ENCODE data around the gene ZNF792.
A peak's percentile ranks its signal among the peaks of the same experiment; 100 is the strongest.
"Not testable (repeated sequence)": the region's sequence is repeated elsewhere in the genome, so short reads cannot be mapped to it uniquely, and the experiment has no call there.

The ZNF792 gene

DNA sequence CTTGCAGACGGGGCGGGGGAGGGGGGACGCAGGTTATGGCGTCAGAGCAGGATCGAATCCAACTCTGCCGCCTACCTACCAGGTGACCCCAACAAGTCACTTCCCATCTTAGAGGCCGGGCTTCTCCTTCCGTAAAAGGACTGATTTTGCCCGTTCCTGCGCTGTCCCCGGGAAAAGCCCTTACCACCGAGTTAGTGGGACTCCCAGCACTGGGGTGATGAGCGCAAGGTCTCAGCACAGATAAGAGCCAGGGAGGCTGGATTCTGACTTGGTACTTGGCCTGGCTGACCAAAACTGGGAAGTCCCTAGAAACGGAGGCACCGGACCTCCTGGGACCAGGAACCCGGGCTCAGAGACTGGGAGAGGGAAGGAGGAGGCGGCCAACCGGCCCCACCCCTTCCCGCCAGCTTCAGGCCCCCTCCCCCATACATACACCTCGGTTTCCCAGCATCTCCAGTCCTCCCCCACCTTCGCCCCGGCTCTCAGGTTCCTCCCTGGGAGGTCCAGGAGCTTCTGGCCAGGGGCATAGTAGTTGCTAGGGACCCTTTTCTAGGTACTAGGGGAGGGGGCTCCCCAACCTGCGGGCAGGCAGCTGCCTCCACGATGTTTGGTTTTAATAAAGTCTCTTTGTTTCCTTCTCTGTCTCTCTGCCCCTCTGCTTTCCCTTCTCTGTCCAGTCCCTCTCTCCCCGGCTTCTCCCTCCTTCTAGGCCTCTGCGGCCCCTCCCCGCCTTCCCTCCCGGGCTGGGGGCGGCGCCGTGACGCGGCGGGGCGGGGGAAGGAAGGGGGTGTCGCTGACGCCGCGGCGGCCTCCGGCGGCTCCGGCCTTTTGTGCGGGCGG lies 35.7 kb upstream of the ZNF792 start, which contains the start of gene GRAMD1A:
Gene GRAMD1A, plus strand, starts transcription at position 826 of the 840 bp plus-strand sequence. CDS start 156 bp downstream, outside the sequence.
- H2BK5ac ChIP-seq (ENCODE audit: low read depth, low read length, poor library complexity) = peak within 1 kb of the TSS; percentile 70
- peak within 1 kb of the TSS; percentile 86 for H4K12ac ChIP-seq (ENCODE audit: low read depth, low read length)
- peak within 1 kb of the TSS; percentile 92 for H3K18ac ChIP-seq (ENCODE audit: low read length)
- no CpG with 5 or more reads among the region's 45 CpGs for WGBS (ENCODE audit: extremely low coverage, insufficient coverage, insufficient read length)
- H3K4ac ChIP-seq (ENCODE audit: low read depth, low read length) = peak within 1 kb of the TSS; percentile 92
- no peak within 1 kb of the TSS for H3K23ac ChIP-seq (ENCODE audit: low read length)
- H3K9ac ChIP-seq (ENCODE audit: low read length) = peak within 1 kb of the TSS; percentile 59
- no peaks in the 10 kb centered on the region for H3K27me3 ChIP-seq (ENCODE audit: insufficient read depth, low read length)
- H2AK5ac ChIP-seq (ENCODE audit: low read length) = peak within 1 kb of the TSS; percentile 95
- peak within 1 kb of the TSS; percentile 82 for H3K27ac ChIP-seq (ENCODE audit: low read depth, low read length)
- peak within 1 kb of the TSS; percentile 88 for H3K4me3 ChIP-seq (ENCODE audit: low read depth, low read length)
- peak within 1 kb of the TSS; percentile 75 for H3K4me2 ChIP-seq (ENCODE audit: low read length)
- H3K14ac ChIP-seq (ENCODE audit: low read length) = peak within 1 kb of the TSS; percentile 92
- H4K8ac ChIP-seq (ENCODE audit: low read depth, low read length) = peak within 1 kb of the TSS; percentile 93
- peak within 1 kb of the TSS; percentile 94 for H4K91ac ChIP-seq (ENCODE audit: low read depth, low read length)
- peak within 1 kb of the TSS; percentile 93 for H2AFZ ChIP-seq (ENCODE audit: insufficient read depth, low read length, poor library complexity)
- H3K4me1 ChIP-seq (ENCODE audit: control insufficient read depth in 1 of 2, insufficient read depth in 2 of 2, low read length in 2 of 2) = peaks cover 9 to 21% of the 10 kb centered on the region in 2 experiments
- H3K79me1 ChIP-seq (ENCODE audit: low read length) = peaks cover 10% of the 10 kb centered on the region
- H2BK12ac ChIP-seq (ENCODE audit: low read length) = peak within 1 kb of the TSS; percentile 28
- DNase-seq = peak; percentile 75 to 84
- H2BK120ac ChIP-seq (ENCODE audit: insufficient read depth, low read length, poor library complexity) = peak within 1 kb of the TSS; percentile 72
- peaks cover 1 to 11% of the 10 kb centered on the region in 2 experiments for H3K36me3 ChIP-seq (ENCODE audit: control insufficient read depth in 1 of 2, insufficient read depth in 2 of 2, low read length in 2 of 2)
- H3K9me3 ChIP-seq (ENCODE audit: insufficient read depth, low read depth, low read length) = peaks cover 2% of the 10 kb centered on the region
- peaks cover 9% of the 10 kb centered on the region for H3K79me2 ChIP-seq (ENCODE audit: control insufficient read depth, insufficient read depth, low read length, poor library complexity)

DNA sequence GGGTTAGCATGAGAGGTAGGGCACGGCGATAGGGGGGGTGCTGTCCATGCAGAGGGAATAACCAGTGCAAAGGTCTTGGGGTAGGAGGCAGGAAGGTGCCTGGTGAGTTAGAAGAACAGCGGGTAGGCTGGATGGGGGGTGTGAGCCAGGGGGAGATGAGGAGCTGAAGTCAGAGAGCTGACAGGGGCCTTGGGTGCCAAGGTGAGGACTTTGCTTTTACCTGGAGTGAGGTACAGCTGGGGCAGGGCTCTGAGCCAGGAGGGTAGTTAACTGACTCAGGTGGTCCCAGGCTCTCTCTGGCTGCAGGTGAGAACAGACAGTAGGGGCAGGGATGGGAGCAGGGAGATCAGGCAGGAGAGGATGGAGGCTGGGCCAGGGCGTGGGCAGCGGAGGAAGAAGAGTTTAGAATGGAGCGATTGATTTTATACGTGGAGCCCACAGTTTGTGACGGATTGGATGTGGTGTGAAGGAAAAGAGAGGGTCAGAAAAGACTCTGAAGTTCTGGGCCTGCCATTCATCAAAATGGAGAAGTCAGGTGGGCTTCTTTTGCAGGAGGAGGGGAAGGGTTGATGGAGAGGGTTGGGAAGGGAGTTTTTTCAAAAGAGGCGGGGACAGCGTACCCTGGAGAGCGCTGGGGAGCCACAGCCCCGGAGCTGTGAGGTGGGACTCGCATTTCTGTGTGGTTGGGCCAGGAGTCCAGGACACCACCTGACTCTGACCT lies 34.9 kb upstream of the ZNF792 start:
- H3K9me3 ChIP-seq (ENCODE audit: insufficient read depth, low read depth, low read length) = peaks cover 3% of the 10 kb centered on the region
- H2AFZ ChIP-seq (ENCODE audit: insufficient read depth, low read length, poor library complexity) = peak overlapping the region; percentile 93
- peak overlapping the region; percentile 68 for H2BK12ac ChIP-seq (ENCODE audit: low read length)
- H2BK5ac ChIP-seq (ENCODE audit: low read depth, low read length, poor library complexity) = no peak overlapping the region
- H3K36me3 ChIP-seq (ENCODE audit: control insufficient read depth in 1 of 2, insufficient read depth in 2 of 2, low read length in 2 of 2) = peaks cover 0 to 4% of the 10 kb centered on the region in 2 experiments
- H3K14ac ChIP-seq (ENCODE audit: low read length) = peak overlapping the region; percentile 14
- peak overlapping the region; percentile 39 for H3K4me3 ChIP-seq (ENCODE audit: low read depth, low read length)
- no peak for DNase-seq
- H4K8ac ChIP-seq (ENCODE audit: low read depth, low read length) = peak overlapping the region; percentile 90
- no CpG with 5 or more reads among the region's 13 CpGs for WGBS (ENCODE audit: extremely low coverage, insufficient coverage, insufficient read length)
- no peak overlapping the region for H4K12ac ChIP-seq (ENCODE audit: low read depth, low read length)
- H3K79me1 ChIP-seq (ENCODE audit: low read length) = peaks cover 10% of the 10 kb centered on the region
- H2AK5ac ChIP-seq (ENCODE audit: low read length) = peak overlapping the region; percentile 22
- peaks cover 9% of the 10 kb centered on the region for H3K79me2 ChIP-seq (ENCODE audit: control insufficient read depth, insufficient read depth, low read length, poor library complexity)
- H3K18ac ChIP-seq (ENCODE audit: low read length) = no peak overlapping the region
- H3K27me3 ChIP-seq (ENCODE audit: insufficient read depth, low read length) = no peaks in the 10 kb centered on the region
- peak overlapping the region; percentile 75 for H3K4me2 ChIP-seq (ENCODE audit: low read length)
- peak overlapping the region; percentile 91 for H4K91ac ChIP-seq (ENCODE audit: low read depth, low read length)
- peak overlapping the region; percentile 28 for H3K9ac ChIP-seq (ENCODE audit: low read length)
- no peak overlapping the region for H2BK120ac ChIP-seq (ENCODE audit: insufficient read depth, low read length, poor library complexity)
- no peak overlapping the region for H3K27ac ChIP-seq (ENCODE audit: low read depth, low read length)
- H3K4me1 ChIP-seq (ENCODE audit: control insufficient read depth in 1 of 2, insufficient read depth in 2 of 2, low read length in 2 of 2) = peaks cover 9 to 21% of the 10 kb centered on the region in 2 experiments
- H3K4ac ChIP-seq (ENCODE audit: low read depth, low read length) = no peak overlapping the region
- H3K23ac ChIP-seq (ENCODE audit: low read length) = no peak overlapping the region

DNA sequence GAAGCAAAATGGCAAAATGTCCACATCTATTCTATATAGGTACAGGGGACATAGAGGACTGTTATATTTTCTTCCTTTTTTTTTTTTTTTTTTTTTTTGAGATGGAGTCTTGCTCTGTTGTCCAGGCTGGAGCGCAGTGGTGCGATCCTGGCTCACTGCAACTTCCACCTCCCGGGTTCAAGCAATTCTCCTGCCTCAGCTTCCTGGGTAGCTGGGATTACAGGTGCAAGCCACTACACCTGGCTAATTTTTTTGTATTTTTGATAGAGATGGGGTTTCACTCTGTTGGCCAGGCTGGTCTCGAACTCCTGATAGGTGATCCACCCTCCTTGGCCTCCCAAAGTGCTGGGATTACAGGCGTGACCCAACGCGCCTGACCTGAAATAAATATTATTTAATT lies 34.2 kb upstream of the ZNF792 start:
- H3K79me2 ChIP-seq (ENCODE audit: control insufficient read depth, insufficient read depth, low read length, poor library complexity); H4K8ac ChIP-seq (ENCODE audit: low read depth, low read length); H4K12ac ChIP-seq (ENCODE audit: low read depth, low read length); H3K4ac ChIP-seq (ENCODE audit: low read depth, low read length); H2AK5ac ChIP-seq (ENCODE audit: low read length); DNase-seq; H3K4me2 ChIP-seq (ENCODE audit: low read length); H2AFZ ChIP-seq (ENCODE audit: insufficient read depth, low read length, poor library complexity); H3K27me3 ChIP-seq (ENCODE audit: insufficient read depth, low read length); H3K14ac ChIP-seq (ENCODE audit: low read length); H3K18ac ChIP-seq (ENCODE audit: low read length); H2BK5ac ChIP-seq (ENCODE audit: low read depth, low read length, poor library complexity); H3K4me3 ChIP-seq (ENCODE audit: low read depth, low read length); H4K91ac ChIP-seq (ENCODE audit: low read depth, low read length); H3K23ac ChIP-seq (ENCODE audit: low read length); H3K9ac ChIP-seq (ENCODE audit: low read length); H3K9me3 ChIP-seq (ENCODE audit: insufficient read depth, low read depth, low read length); H2BK120ac ChIP-seq (ENCODE audit: insufficient read depth, low read length, poor library complexity); H2BK12ac ChIP-seq (ENCODE audit: low read length); H3K36me3 ChIP-seq (ENCODE audit: control insufficient read depth in 1 of 2, insufficient read depth in 2 of 2, low read length in 2 of 2); H3K27ac ChIP-seq (ENCODE audit: low read depth, low read length): not testable (repeated sequence)
- Histone ChIP-seq H3K4me1 (ENCODE audit: control insufficient read depth in 1 of 2, insufficient read depth in 2 of 2, low read length in 2 of 2) (peaks cover 4 to 17% of the 10 kb centered on the region in 2 experiments), H3K79me1 (ENCODE audit: low read length) (peaks cover 10% of the 10 kb centered on the region)
- no CpG with 5 or more reads among the region's 7 CpGs for WGBS (ENCODE audit: extremely low coverage, insufficient coverage, insufficient read length)

DNA sequence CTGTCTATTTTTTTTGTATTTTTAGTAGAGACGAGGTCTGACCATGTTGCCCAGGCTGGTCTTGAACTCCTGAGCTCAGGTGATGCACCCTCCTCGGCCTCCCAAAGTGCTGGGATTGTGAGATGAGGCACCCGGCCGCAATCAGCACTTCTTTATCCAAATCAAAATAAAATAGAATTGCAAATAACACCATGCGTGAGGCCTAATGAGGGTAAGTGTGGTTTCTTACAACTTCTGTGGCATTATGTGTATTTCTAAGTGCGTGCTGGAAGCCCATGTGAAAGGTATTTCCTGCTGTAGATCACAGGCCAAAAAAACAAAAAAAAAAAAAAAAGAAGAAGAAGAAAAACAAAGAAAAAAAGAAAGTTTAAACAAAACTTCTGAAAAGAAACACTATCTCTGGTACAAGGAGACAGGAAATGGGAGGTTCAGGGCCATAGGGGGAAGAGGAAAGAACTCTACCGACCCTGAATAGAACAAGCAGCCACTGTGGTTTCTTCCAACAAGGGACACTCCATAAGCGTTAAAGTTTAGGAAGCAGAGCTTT lies 33.1 kb upstream of the ZNF792 start:
- no peak overlapping the region for H3K14ac ChIP-seq (ENCODE audit: low read length)
- H3K27ac ChIP-seq (ENCODE audit: low read depth, low read length) = no peak overlapping the region
- peaks cover 10% of the 10 kb centered on the region for H3K79me1 ChIP-seq (ENCODE audit: low read length)
- no peak overlapping the region for H2BK12ac ChIP-seq (ENCODE audit: low read length)
- peaks cover 2 to 13% of the 10 kb centered on the region in 2 experiments for H3K4me1 ChIP-seq (ENCODE audit: control insufficient read depth in 1 of 2, insufficient read depth in 2 of 2, low read length in 2 of 2)
- no peak overlapping the region for H4K8ac ChIP-seq (ENCODE audit: low read depth, low read length)
- H3K9me3 ChIP-seq (ENCODE audit: insufficient read depth, low read depth, low read length) = peaks cover 3% of the 10 kb centered on the region
- no peak overlapping the region for H3K4me3 ChIP-seq (ENCODE audit: low read depth, low read length)
- no CpG with 5 or more reads among the region's 8 CpGs for WGBS (ENCODE audit: extremely low coverage, insufficient coverage, insufficient read length)
- H3K9ac ChIP-seq (ENCODE audit: low read length) = no peak overlapping the region
- H4K91ac ChIP-seq (ENCODE audit: low read depth, low read length) = no peak overlapping the region
- H3K4ac ChIP-seq (ENCODE audit: low read depth, low read length) = no peak overlapping the region
- H2BK120ac ChIP-seq (ENCODE audit: insufficient read depth, low read length, poor library complexity) = no peak overlapping the region
- H3K23ac ChIP-seq (ENCODE audit: low read length) = no peak overlapping the region
- no peak overlapping the region for H4K12ac ChIP-seq (ENCODE audit: low read depth, low read length)
- no peaks in the 10 kb centered on the region for H3K36me3 ChIP-seq (ENCODE audit: control insufficient read depth in 1 of 2, insufficient read depth in 2 of 2, low read length in 2 of 2)
- no peaks in the 10 kb centered on the region for H3K27me3 ChIP-seq (ENCODE audit: insufficient read depth, low read length)
- no peak overlapping the region for H2BK5ac ChIP-seq (ENCODE audit: low read depth, low read length, poor library complexity)
- H2AFZ ChIP-seq (ENCODE audit: insufficient read depth, low read length, poor library complexity) = no peak overlapping the region
- no peak overlapping the region for H3K18ac ChIP-seq (ENCODE audit: low read length)
- H3K79me2 ChIP-seq (ENCODE audit: control insufficient read depth, insufficient read depth, low read length, poor library complexity) = peaks cover 9% of the 10 kb centered on the region
- no peak overlapping the region for H2AK5ac ChIP-seq (ENCODE audit: low read length)
- no peak for DNase-seq
- H3K4me2 ChIP-seq (ENCODE audit: low read length) = no peak overlapping the region

All from trophoblast cell (in vitro differentiated cells and primary cell).